SJSA1 (cell line): Measurements from ENCODE around the gene HTRA1. TPM values are rescaled to one million over a fixed set of nuclear protein-coding genes. Genes with fewer than 3 reads are reported as not detected.
A peak's percentile ranks its signal among the peaks of the same experiment; 100 is the strongest.

Experiments used
- DNase-seq, 2 experiments: peaks; one replicate each; pipeline ENCODE4 v3.0.0-alpha.2; 2015 to 2020; ENCODE audit warnings: low spot score in 2 of 2, low read depth in 1 of 2
- H3K27ac ChIP-seq: fragments of 250-450 bp; sonication (Bioruptor Pico); 2 replicates; pipeline ENCODE4 v1.5.1; 2020; ENCODE audit warnings: mild to moderate bottlenecking, moderate library complexity
- H3K27me3 ChIP-seq: fragments of 250-450 bp; sonication (Bioruptor Pico); replicated peaks from 2 replicates; pipeline ENCODE4 v1.5.1; 2020; ENCODE audit warnings: mild to moderate bottlenecking, moderate library complexity
- H3K36me3 ChIP-seq: fragments of 250-450 bp; sonication (Bioruptor Pico); 2 replicates; pipeline ENCODE4 v1.5.1; 2020; ENCODE audit warnings: mild to moderate bottlenecking
- H3K4me1 ChIP-seq: fragments of 250-450 bp; sonication (Bioruptor Pico); replicated peaks from 2 replicates; pipeline ENCODE4 v1.6.1; 2021; ENCODE audit warnings: mild to moderate bottlenecking
- H3K4me3 ChIP-seq: fragments of 250-450 bp; sonication (Bioruptor Pico); 2 replicates; pipeline ENCODE4 v1.5.1; 2020; ENCODE audit warnings: mild to moderate bottlenecking
- H3K9me3 ChIP-seq: fragments of 250-450 bp; sonication (Bioruptor Pico); replicated peaks from 2 replicates; pipeline ENCODE4 v1.5.1; 2020; ENCODE audit warnings: mild to moderate bottlenecking
- total RNA-seq: library from RNA; depleted of rRNA; stranded (reverse); fragments of >200 nt; shearing (Covaris generic); gene quantifications from 2 replicates; pipeline ENCODE4 v1.2.3, GENCODE V29; 2014

HTRA1 gene
- total RNA-seq, 1 experiment from 2014 or later, result 8.4 TPM

GRCh38 chr10:122445469-122445868 is 15.9 kb upstream of the HTRA1 start:
- H3K27ac ChIP-seq, result no peak overlapping the region
- H3K36me3 ChIP-seq, result no peaks in the 10 kb centered on the region
- peaks cover 8% of the 10 kb centered on the region for H3K4me1 ChIP-seq
- no peaks in the 10 kb centered on the region for H3K9me3 ChIP-seq
- DNase-seq, result no peak
- no peak overlapping the region for H3K4me3 ChIP-seq
- 0 out of 2 replicates have a peak, but pooled peaks cover 3% of the 10 kb centered on the region for H3K27me3 ChIP-seq

DNA sequence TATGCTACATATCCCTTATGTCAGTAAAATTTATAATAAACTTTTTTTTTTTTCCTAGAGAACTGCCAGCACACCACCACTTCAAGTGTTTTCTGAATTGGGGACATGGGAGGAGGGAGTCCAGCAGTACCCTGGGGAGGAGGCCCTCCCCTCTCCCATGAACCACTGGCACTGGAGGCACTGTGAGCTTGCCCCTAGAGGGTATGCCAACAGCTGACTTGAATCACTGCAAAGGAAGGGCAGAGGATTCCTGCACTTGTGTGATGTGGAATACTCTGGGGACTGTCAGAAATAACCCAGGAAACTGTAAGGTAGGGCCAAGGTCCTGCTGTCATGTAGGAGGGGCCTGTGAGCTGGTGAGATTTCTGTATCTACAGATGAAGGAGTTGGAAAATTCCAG is 15.4 kb upstream of the HTRA1 start:
- Histone ChIP-seq H3K36me3 (no peaks in the 10 kb centered on the region), H3K27ac (no peak overlapping the region), H3K4me3 (no peak overlapping the region), H3K27me3 (0 out of 2 replicates have a peak, but pooled peaks cover 3% of the 10 kb centered on the region), H3K4me1 (peaks cover 8% of the 10 kb centered on the region), H3K9me3 (no peaks in the 10 kb centered on the region)
- no peak for DNase-seq

DNA sequence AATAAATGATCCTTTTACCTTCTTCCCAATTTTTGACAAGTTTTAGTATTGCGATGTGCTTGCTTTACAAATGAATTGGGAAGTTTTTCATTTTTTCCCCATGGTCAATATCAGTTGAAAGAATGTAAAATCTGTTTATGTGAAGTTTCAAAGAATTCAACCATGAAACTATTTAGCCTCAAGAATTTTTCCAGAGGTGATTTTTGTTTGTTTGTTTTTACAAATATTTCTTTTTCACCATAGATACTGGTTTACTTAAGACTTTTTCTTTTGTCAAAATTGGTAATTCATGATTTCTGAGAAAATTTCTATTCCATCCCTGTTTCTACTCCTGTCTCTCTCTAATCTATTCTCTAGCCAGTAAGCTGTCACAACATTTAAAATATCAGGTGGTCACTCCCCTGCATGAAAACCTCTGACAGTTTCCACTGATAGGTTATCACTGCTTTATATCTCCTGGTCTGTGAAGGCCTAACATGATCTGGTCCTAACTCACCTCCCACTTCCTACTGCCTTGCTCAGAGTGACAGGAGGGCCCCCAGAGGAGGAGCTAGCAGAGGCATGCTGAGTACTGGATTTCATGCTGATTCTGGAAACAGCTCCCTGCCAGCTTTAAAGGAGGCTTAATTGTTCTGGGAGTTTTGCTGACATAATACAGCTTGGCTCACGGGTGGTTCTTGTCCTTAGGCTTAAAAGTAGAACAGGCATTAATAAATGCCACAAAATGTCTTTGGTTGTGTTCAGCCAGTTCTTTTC is 14.5 kb upstream of the HTRA1 start:
- DNase-seq, result no peak
- 0 out of 2 replicates have a peak, but pooled peaks cover 3% of the 10 kb centered on the region for H3K27me3 ChIP-seq
- no peak overlapping the region for H3K27ac ChIP-seq
- no peaks in the 10 kb centered on the region for H3K36me3 ChIP-seq
- H3K4me1 ChIP-seq, result peaks cover 7% of the 10 kb centered on the region
- H3K9me3 ChIP-seq, result no peaks in the 10 kb centered on the region
- H3K4me3 ChIP-seq, result no peak overlapping the region

DNA sequence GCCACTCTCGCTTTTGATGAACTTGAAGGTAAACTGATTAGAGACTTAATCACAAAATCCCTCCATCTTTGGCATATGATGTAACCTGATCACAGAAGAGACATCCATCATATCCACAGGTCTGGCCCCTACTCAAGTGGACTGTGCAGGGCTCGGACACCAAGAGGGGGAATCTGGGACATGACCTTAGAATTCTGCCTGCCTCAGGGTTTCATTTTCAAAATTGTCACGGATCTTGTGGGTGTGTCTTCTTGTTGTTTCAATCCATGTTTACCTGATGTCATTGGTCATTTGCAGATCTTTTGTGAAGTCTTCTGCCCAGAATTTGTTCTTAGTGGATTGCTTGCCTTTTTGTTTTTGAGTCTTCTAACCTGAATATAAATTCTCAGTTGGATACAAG is 12.8 kb upstream of the HTRA1 start:
- Histone ChIP-seq H3K27me3 (0 out of 2 replicates have a peak, but pooled peaks cover 3% of the 10 kb centered on the region), H3K4me1 (no peaks in the 10 kb centered on the region; the same call in 1 of the 2 replicates), H3K4me3 (no peak overlapping the region), H3K9me3 (no peaks in the 10 kb centered on the region), H3K27ac (no peak overlapping the region), H3K36me3 (no peaks in the 10 kb centered on the region)
- DNase-seq, result no peak

DNA sequence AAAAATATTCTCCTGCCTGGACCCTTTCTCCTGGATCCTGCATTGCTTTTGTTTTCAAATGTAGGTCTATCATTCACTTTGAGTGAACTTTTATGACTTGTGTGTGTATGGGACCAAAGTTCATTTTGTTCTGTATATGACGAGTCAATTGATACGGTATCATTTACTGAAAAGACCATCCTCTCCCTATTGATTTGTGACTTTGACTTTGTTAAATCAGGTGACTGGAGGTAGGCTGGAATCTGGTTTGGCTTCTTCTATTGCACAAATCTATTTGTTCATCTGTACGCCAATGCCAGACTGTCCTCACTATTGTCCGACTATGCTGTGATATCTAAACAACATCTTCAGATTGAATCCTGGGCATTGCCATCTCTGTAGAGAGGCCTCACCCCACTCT is 12.2 kb upstream of the HTRA1 start:
- Histone ChIP-seq H3K4me3 (no peak overlapping the region), H3K9me3 (no peaks in the 10 kb centered on the region), H3K27ac (no peak overlapping the region), H3K4me1 (no peaks in the 10 kb centered on the region; the same call in 1 of the 2 replicates), H3K36me3 (no peaks in the 10 kb centered on the region), H3K27me3 (0 out of 2 replicates have a peak, but pooled peaks cover 3% of the 10 kb centered on the region)
- DNase-seq, result no peak

DNA sequence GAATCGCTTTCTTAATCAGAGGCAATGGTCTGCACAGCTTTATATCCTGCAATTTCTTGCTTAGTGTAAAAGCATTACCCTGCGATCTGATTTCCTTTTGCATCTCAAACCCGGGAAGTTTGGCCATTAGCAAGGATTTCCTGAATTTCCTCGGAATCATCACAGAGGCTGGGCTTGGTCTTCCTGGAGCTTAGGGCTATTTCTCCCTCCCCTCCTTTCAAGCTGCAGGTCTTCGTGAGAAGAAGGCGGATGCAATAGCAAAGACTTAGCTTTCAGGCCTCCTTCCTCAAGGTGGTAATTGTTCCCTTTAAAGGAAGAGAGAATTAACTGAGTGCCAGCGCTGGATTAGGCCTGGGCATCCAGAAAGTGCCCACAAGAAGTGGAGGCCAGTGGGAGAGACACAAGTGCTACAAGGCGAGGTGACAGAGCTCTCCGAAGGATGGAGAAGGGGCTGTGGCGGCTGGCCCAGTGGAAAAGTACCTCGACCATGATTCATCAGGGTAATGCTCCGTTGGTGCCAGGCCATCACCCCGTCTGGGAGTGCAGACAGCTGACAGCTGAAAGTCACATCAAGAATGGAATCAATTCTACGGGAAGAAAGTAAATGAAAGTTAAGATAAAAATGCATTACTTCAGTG is 10.9 kb upstream of the HTRA1 start:
- Histone ChIP-seq H3K9me3 (no peaks in the 10 kb centered on the region), H3K4me1 (no peaks in the 10 kb centered on the region; the same call in 1 of the 2 replicates), H3K27me3 (0 out of 2 replicates have a peak, but pooled peaks cover 3% of the 10 kb centered on the region), H3K4me3 (no peak overlapping the region), H3K27ac (no peak overlapping the region), H3K36me3 (no peaks in the 10 kb centered on the region)
- DNase-seq, result no peak

GRCh38 chr10:122454071-122454470 is 7.3 kb upstream of the HTRA1 start:
- Histone ChIP-seq H3K9me3 (no peaks in the 10 kb centered on the region), H3K36me3 (no peaks in the 10 kb centered on the region), H3K27me3 (peaks cover 2% of the 10 kb centered on the region; the same call in 1 of the 2 replicates), H3K4me1 (no peaks in the 10 kb centered on the region), H3K27ac (no peak overlapping the region), H3K4me3 (no peak overlapping the region)
- no peak for DNase-seq

GRCh38 chr10:122454603-122455080 is 6.7 kb upstream of the HTRA1 start, which contains the start of gene ARMS2:
TSS of gene ARMS2 (plus strand) at chr10:122454653. CDS start at chr10:122454728, 75 bp downstream.
- Histone ChIP-seq H3K9me3 (no peaks in the 10 kb centered on the region), H3K27ac (no peak within 1 kb of the TSS), H3K4me1 (no peaks in the 10 kb centered on the region), H3K36me3 (no peaks in the 10 kb centered on the region), H3K4me3 (no peak within 1 kb of the TSS), H3K27me3 (peaks cover 2% of the 10 kb centered on the region)
- no peak for DNase-seq

DNA sequence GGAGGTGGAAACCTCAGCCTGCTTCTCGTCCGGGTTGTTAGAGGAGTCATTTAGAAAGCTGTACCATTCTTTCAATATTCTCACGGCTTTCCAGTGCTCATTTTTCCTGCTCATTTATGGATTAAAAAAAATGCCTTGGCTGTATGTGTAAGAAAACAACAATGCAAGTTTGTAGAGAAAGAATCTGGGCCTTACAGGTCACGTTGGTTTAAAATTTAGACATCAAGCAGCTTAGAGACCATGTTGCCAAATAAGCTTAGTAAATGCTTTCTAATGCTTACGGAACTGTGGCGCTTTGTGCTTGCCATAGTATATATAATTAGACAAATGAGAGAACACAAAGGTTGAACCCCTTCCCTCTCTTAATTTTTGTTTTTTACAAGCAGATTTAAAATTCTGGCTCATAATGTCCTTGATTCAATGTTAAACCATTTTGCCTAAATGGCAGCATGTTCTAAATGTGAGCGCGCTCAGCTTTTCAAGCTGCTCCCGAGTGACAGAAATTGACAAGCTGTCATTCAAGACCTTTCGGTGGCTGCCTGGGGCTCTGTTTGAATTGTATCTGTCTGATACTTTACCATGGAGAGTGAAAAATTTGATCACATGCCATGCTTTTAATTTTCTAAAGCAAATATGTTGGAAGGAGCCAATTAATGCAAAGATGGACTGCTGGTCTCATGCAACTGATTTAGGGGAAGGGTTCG is 5.8 kb upstream of the HTRA1 start:
- peak in 1 of 2 experiments; percentile 2 for DNase-seq
- Histone ChIP-seq H3K4me3 (no peak overlapping the region), H3K27me3 (peaks cover 10% of the 10 kb centered on the region), H3K36me3 (no peaks in the 10 kb centered on the region), H3K27ac (no peak overlapping the region), H3K4me1 (peaks cover under 1% of the 10 kb centered on the region), H3K9me3 (no peaks in the 10 kb centered on the region)

GRCh38 chr10:122457934-122458333 is 3.4 kb upstream of the HTRA1 start:
- H3K27me3 ChIP-seq, result peaks cover 28% of the 10 kb centered on the region
- DNase-seq, result peak in 1 of 2 experiments; percentile 8
- H3K4me3 ChIP-seq, result no peak overlapping the region
- H3K27ac ChIP-seq, result no peak overlapping the region
- H3K36me3 ChIP-seq, result no peaks in the 10 kb centered on the region
- peaks cover 18% of the 10 kb centered on the region for H3K4me1 ChIP-seq
- H3K9me3 ChIP-seq, result no peaks in the 10 kb centered on the region

DNA sequence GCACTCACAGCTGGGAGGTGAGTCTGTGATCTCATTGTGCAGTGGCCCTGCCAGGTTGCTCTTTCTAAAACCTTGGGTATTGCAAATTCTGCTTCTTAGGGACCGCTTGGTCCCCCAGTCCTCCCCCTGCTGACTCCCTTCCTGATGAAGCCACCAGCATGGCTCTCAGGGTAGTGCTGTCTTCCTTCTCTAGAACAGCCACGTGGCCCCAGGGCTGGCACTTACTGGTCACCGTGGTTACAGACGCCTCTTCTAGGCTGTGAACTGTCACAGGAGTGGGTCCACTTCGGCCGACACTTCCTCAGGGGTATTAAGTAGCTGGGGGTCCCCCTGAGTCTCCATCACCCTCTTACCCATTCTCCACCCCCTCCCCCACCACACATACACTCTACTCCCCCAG is 2.7 kb upstream of the HTRA1 start:
- Histone ChIP-seq H3K27me3 (peaks cover 30% of the 10 kb centered on the region), H3K4me1 (peaks cover 20% of the 10 kb centered on the region), H3K9me3 (no peaks in the 10 kb centered on the region), H3K4me3 (no peak overlapping the region), H3K36me3 (no peaks in the 10 kb centered on the region), H3K27ac (no peak overlapping the region)
- peak in 1 of 2 experiments; percentile 38 for DNase-seq

GRCh38 chr10:122459561-122460273 is 1.6 kb upstream of the HTRA1 start:
- Histone ChIP-seq H3K27me3 (peaks cover 30% of the 10 kb centered on the region), H3K9me3 (no peaks in the 10 kb centered on the region), H3K4me1 (peaks cover 20% of the 10 kb centered on the region), H3K27ac (no peak overlapping the region), H3K4me3 (no peak overlapping the region), H3K36me3 (no peaks in the 10 kb centered on the region)
- DNase-seq, result peak in 1 of 2 experiments; percentile 31

GRCh38 chr10:122460891-122461293 is 461 bp upstream of the HTRA1 start:
- H3K27ac ChIP-seq, result no peak overlapping the region
- peak in 1 of 2 experiments; percentile 34 for DNase-seq

More at GRCh38 chr10:122460891-122461293, 461 bp upstream of the HTRA1 start:
- Histone ChIP-seq H3K4me3 (peak overlapping the region; percentile 46), H3K27me3 (peaks cover 30% of the 10 kb centered on the region), H3K9me3 (no peaks in the 10 kb centered on the region), H3K36me3 (no peaks in the 10 kb centered on the region), H3K4me1 (peaks cover 20% of the 10 kb centered on the region)
